CD4-positive, CD25-positive, alpha-beta regulatory T cell (primary cell): ENCODE data around the gene NOL9. TPM values are rescaled to one million over a fixed set of nuclear protein-coding genes. Genes with fewer than 3 reads are reported as not detected.

Experiments
- ATAC-seq, 2 donors: fragments of 150-1000 bp; cut with Tn5 transposase; one replicate each; pipeline ENCODE4 v1.10.0; 2021; ENCODE audit warnings: low read depth in 2 of 2, moderate number of reproducible peaks in 2 of 2, moderate library complexity in 1 of 2
- DNase-seq, 3 donors: peaks; one replicate each; pipeline versions ENCODE4 v3.0.0 to v3.0.0-alpha.2; 2012 to 2022; ENCODE audit warnings: mixed read lengths in 1 of 3
- H3K27ac ChIP-seq: one replicate; pipeline ENCODE4 v1.7.0; 2013; ENCODE audit warnings: mild to moderate bottlenecking, low read length; ENCODE audit not compliant: insufficient read depth, poor library complexity, severe bottlenecking
- H3K27me3 ChIP-seq: one replicate; pipeline ENCODE4 v1.7.0; 2013; ENCODE audit warnings: low read length; ENCODE audit not compliant: control insufficient read depth, insufficient read depth
- H3K36me3 ChIP-seq: one replicate; pipeline ENCODE4 v1.7.0; 2013; ENCODE audit warnings: mild to moderate bottlenecking, low read length, moderate library complexity; ENCODE audit not compliant: control insufficient read depth, insufficient read depth
- H3K4me1 ChIP-seq: 2 replicates; pipeline ENCODE4 v1.7.0; 2013; ENCODE audit warnings: mild to moderate bottlenecking, low read length; ENCODE audit not compliant: insufficient read depth, control insufficient read depth, poor library complexity, severe bottlenecking
- H3K4me3 ChIP-seq: one replicate; pipeline ENCODE4 v1.7.0; 2013; ENCODE audit warnings: low read depth, mild to moderate bottlenecking, low read length, moderate library complexity
- H3K9me3 ChIP-seq, 2 experiments: 1 replicate in 1 of 2; 2 replicates in 1 of 2; pipeline ENCODE4 v1.7.0; 2013; ENCODE audit warnings: low read length in 2 of 2, mild to moderate bottlenecking in 1 of 2, moderate library complexity in 1 of 2; ENCODE audit not compliant: control insufficient read depth in 2 of 2
- H3K27ac Mint-ChIP-seq, 3 donors: one replicate each; pipeline ENCODE4 v1.8.0; 2020 to 2022; ENCODE audit warnings: mild to moderate bottlenecking in 3 of 3, mixed read lengths in 3 of 3, moderate library complexity in 2 of 3
- H3K27me3 Mint-ChIP-seq: one replicate; pipeline ENCODE4 v1.8.0; 2022; ENCODE audit warnings: mild to moderate bottlenecking, mixed read lengths
- H3K36me3 Mint-ChIP-seq: one replicate; pipeline ENCODE4 v1.8.0; 2020; ENCODE audit warnings: mixed read lengths
- H3K4me1 Mint-ChIP-seq, 4 donors: one replicate each; pipeline ENCODE4 v1.8.0; 2020 to 2022; ENCODE audit warnings: mixed read lengths in 4 of 4, mild to moderate bottlenecking in 1 of 4
- H3K4me3 Mint-ChIP-seq, 4 donors: one replicate each; pipeline ENCODE4 v1.8.0; 2020 to 2022; ENCODE audit warnings: mild to moderate bottlenecking in 4 of 4, mixed read lengths in 4 of 4, moderate library complexity in 3 of 4
- H3K9me3 Mint-ChIP-seq, 7 donors: one replicate each; pipeline ENCODE4 v1.8.0; 2020 to 2022; ENCODE audit warnings: mixed read lengths in 7 of 7, mild to moderate bottlenecking in 3 of 7, moderate library complexity in 2 of 7
- polyA plus RNA-seq, 4 donors: library from polyadenylated mRNA; unstranded; fragments of 300-500 nt; fragmentation: Illumina TruSeq; gene quantifications; one replicate each; pipeline ENCODE4 v1.2.3, GENCODE V29; 2021
- total RNA-seq: library from RNA; stranded (reverse); gene quantifications from one replicate; pipeline ENCODE4 v1.2.3, GENCODE V29; 2022

The NOL9 gene
- total and polyA plus RNA-seq, 5 donors from 2014 or later: 11.0 to 74.7 (median 20.1) TPM

- no peak for ATAC-seq
- peak in 1 of 3 donors; percentile 21 for DNase-seq
Observed at GRCh38 chr1:6587261-6588005, 33.1 kb upstream of the NOL9 start.

DNA sequence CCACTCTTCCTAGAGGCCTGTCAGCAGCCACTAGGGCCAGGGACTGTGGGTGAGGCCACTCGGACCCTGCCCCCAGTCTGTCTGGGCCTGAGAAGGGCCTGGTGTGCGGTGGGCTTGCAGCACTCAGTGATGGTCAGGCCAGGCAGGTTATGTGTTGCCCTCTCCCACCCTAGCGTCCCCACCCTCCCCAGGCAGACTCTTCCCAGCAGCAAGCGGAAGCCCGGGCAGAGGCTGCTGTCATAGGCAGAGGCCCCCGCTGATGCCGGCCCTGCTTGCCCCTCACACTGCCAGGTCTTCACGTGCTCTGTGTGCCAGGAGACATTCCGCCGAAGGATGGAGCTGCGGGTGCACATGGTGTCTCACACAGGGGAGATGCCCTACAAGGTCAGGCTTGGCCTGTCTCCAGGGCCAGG, 32.1 kb upstream of the NOL9 start:
- H3K27ac ChIP-seq: no peak overlapping the region
- no peaks in the 10 kb centered on the region for H3K27me3 Mint-ChIP-seq
- peak overlapping the region in 1 of 4 donors; percentile 32 for H3K4me3 Mint-ChIP-seq
- H3K9me3 Mint-ChIP-seq: no peaks in the 10 kb centered on the region
- peaks cover 21% of the 10 kb centered on the region for H3K4me1 ChIP-seq
- H3K4me1 Mint-ChIP-seq: peaks cover 0 to 50% (median 23%) of the 10 kb centered on the region in 4 donors
- DNase-seq (no peak), ATAC-seq (no peak)
- H3K4me3 ChIP-seq: no peak overlapping the region
- H3K27ac Mint-ChIP-seq: peak overlapping the region in 1 of 3 donors; percentile 32
- peaks cover 30% of the 10 kb centered on the region for H3K36me3 ChIP-seq
- H3K36me3 Mint-ChIP-seq: no peaks in the 10 kb centered on the region
- H3K9me3 ChIP-seq: no peaks in the 10 kb centered on the region
- H3K27me3 ChIP-seq: no peaks in the 10 kb centered on the region

More at GRCh38 chr1:6587261-6588005, 33.1 kb upstream of the NOL9 start:
- Histone ChIP-seq H3K27ac (no peak overlapping the region), H3K4me1 (peaks cover 20% of the 10 kb centered on the region), H3K9me3 (no peaks in the 10 kb centered on the region), H3K36me3 (peaks cover 35% of the 10 kb centered on the region), H3K27me3 (no peaks in the 10 kb centered on the region), H3K4me3 (no peak overlapping the region)
- Mint-ChIP-seq H3K27ac (peak overlapping the region in 2 of 3 donors; percentile 43 to 67), H3K27me3 (no peaks in the 10 kb centered on the region), H3K9me3 (no peaks in the 10 kb centered on the region), H3K4me3 (no peak overlapping the region), H3K4me1 (peaks cover 0 to 45% (median 19%) of the 10 kb centered on the region in 4 donors), H3K36me3 (no peaks in the 10 kb centered on the region)

DNA sequence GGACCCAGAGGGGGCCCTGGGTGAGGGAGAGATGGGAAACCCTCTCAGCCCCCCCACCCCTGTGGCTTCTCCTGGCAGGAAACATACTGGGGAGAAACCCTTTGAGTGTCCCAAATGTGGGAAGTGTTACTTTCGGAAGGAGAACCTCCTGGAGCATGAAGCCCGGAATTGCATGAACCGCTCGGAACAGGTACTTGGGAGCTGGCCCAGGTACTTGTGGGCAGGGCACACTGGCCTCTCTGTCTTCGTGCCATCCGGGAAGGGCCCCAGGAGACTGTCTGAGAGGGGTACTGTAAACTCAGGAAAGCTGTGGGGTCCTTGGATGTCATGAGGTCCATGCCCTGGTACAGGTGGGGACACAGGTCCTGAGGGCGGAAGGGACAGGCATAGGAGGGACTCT, 31.5 kb upstream of the NOL9 start:
- Histone ChIP-seq H3K27ac (no peak overlapping the region), H3K27me3 (no peaks in the 10 kb centered on the region), H3K36me3 (peaks cover 25% of the 10 kb centered on the region), H3K4me3 (no peak overlapping the region), H3K9me3 (no peaks in the 10 kb centered on the region), H3K4me1 (peaks cover 22% of the 10 kb centered on the region)
- Mint-ChIP-seq H3K36me3 (no peaks in the 10 kb centered on the region), H3K9me3 (no peaks in the 10 kb centered on the region), H3K4me3 (no peak overlapping the region), H3K27ac (peak overlapping the region in 1 of 3 donors; percentile 26), H3K4me1 (peaks cover 0 to 52% (median 24%) of the 10 kb centered on the region in 4 donors), H3K27me3 (no peaks in the 10 kb centered on the region)
- ATAC-seq (no peak), DNase-seq (no peak)

GRCh38 chr1:6585081-6585722, 30.9 kb upstream of the NOL9 start:
- no peak for ATAC-seq
- H3K4me1 ChIP-seq: peaks cover 28% of the 10 kb centered on the region
- no peaks in the 10 kb centered on the region for H3K9me3 Mint-ChIP-seq

DNA sequence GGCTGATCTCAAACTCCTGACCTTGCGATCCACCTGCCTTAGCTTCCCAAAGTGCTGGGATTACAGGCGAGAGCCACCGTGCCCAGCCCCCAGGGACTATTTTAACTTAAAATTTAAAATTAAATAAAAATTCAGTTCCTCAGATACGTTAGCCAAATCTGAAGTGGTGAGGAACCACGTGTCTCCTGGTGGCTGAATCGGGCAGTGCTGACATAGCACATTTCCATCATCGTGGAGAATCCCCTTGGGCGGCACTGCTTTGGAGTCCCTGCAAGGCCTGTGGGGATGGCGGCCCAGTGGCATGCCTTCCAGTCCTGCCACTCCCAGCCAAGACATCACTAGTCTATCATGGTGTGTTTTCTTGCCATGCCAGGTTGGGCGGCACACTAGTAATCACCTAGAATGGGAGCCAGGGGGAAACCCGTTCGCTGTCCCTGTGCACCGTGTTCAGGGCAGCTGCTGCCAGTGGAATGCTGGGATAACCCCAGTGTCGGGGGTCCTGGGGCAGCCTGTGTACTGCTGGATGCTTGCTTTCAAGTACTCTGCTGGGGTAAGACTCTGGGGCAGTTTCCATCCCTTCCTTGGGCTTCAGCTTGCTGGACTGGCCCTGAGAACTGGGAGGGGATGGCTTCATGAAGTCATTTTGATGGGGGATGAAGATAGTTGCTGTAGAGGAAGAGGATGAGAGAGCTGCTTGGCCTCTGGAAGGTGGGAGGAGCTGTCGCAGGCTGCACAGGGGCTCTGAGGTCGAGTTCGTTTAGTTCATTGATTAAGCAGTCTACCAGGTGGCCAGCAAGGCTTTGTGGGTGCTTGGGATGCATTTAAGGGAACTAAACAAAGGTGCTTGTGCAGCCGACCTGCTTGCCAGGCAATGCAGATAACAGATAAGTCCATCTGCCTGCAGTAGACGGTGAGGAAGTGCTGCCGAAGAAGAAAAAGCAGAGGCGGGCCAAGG, 30.1 kb upstream of the NOL9 start:
- Histone ChIP-seq H3K9me3 (no peaks in the 10 kb centered on the region), H3K36me3 (peaks cover 11% of the 10 kb centered on the region), H3K27me3 (no peaks in the 10 kb centered on the region), H3K4me1 (peaks cover 32% of the 10 kb centered on the region), H3K4me3 (no peak overlapping the region), H3K27ac (no peak overlapping the region)
- H3K27me3 Mint-ChIP-seq: peaks cover 4% of the 10 kb centered on the region
- H3K4me1 Mint-ChIP-seq: peaks cover 0 to 60% (median 28%) of the 10 kb centered on the region in 4 donors
- peak overlapping the region in 3 of 4 donors; percentile 2 to 75 (median 36) for H3K4me3 Mint-ChIP-seq
- peak overlapping the region in 1 of 3 donors; percentile 47 for H3K27ac Mint-ChIP-seq
- DNase-seq (no peak), ATAC-seq (no peak)
- no peaks in the 10 kb centered on the region for H3K36me3 Mint-ChIP-seq
- no peaks in the 10 kb centered on the region for H3K9me3 Mint-ChIP-seq

More at GRCh38 chr1:6585081-6585722, 30.9 kb upstream of the NOL9 start:
- Histone ChIP-seq H3K27ac (no peak overlapping the region), H3K36me3 (peaks cover 18% of the 10 kb centered on the region), H3K9me3 (no peaks in the 10 kb centered on the region), H3K27me3 (no peaks in the 10 kb centered on the region), H3K4me3 (no peak overlapping the region)
- no peak for DNase-seq
- H3K27me3 Mint-ChIP-seq: no peaks in the 10 kb centered on the region
- no peaks in the 10 kb centered on the region for H3K36me3 Mint-ChIP-seq
- peaks cover 0 to 53% (median 25%) of the 10 kb centered on the region in 4 donors for H3K4me1 Mint-ChIP-seq
- H3K27ac Mint-ChIP-seq: peak overlapping the region in 1 of 3 donors; percentile 47
- peak overlapping the region in 1 of 4 donors; percentile 75 for H3K4me3 Mint-ChIP-seq

DNA sequence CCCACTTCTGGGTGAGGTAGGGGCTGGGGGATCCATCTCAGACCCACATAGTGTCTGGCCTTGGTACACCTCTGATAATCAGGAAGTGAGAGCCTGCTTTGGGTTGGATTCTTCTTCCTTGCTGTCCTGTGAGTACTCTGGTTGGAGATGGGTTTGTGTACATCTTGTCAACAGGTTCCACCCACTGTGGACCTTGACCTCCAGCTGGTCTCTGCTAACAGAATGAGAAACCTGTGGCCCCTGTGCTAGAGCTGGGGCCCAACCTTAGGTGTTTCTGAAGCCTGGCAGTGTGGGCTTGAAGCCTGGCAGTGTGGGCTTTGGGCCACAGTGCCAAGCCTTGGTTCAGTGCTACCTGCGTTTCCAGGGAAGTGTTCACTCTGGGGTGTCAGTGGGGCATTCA, 28.1 kb upstream of the NOL9 start:
- Mint-ChIP-seq H3K27ac (peak overlapping the region in 2 of 3 donors; percentile 72 to 91), H3K36me3 (no peaks in the 10 kb centered on the region), H3K9me3 (no peaks in the 10 kb centered on the region), H3K27me3 (peaks cover 4% of the 10 kb centered on the region), H3K4me3 (peak overlapping the region; percentile 85 to 99 (median 96)), H3K4me1 (peaks cover 0 to 61% (median 28%) of the 10 kb centered on the region in 4 donors)
- Histone ChIP-seq H3K9me3 (no peaks in the 10 kb centered on the region), H3K36me3 (no peaks in the 10 kb centered on the region), H3K27ac (peak overlapping the region; percentile 19), H3K27me3 (no peaks in the 10 kb centered on the region), H3K4me1 (peaks cover 35% of the 10 kb centered on the region), H3K4me3 (no peak overlapping the region)
- ATAC-seq: no peak
- DNase-seq: no peak

DNA sequence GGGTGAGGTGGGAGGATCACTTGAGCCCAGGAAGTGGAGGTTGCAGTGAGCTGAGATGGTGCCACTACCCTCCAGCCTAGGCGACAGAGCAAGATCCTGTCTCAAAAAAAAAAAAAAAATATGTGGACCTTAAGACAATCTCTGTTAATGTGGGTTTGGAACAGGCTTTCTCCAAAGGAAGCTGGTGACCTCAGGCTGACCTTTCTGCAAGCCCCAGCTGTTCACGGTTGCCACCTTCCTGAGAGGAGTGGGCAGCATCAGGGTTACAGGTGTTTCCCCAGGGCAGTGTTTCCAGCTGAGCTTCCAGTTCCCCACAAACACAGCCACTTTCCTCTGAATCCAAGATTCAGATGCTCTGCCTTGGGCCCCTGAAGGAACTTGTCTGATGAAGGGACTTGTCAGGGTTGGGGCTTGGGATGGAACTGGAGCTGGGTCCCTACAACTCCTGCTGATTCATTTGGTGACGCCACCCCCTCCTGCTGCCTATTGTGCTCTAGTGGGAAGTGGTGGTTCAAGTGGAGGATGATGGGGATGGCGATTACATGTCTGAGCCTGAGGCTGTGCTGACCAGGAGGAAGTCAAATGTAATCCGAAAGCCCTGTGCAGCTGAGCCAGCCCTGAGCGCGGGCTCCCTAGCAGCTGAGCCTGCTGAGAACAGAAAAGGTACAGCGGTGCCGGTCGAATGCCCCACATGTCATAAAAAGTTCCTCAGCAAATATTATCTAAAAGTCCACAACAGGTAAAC, 27.4 kb upstream of the NOL9 start:
- H3K27ac Mint-ChIP-seq: peak overlapping the region in 2 of 3 donors; percentile 59 to 94
- no peaks in the 10 kb centered on the region for H3K9me3 Mint-ChIP-seq
- peaks cover 0 to 55% (median 28%) of the 10 kb centered on the region in 4 donors for H3K4me1 Mint-ChIP-seq
- Histone ChIP-seq H3K9me3 (no peaks in the 10 kb centered on the region), H3K36me3 (no peaks in the 10 kb centered on the region), H3K27me3 (no peaks in the 10 kb centered on the region), H3K4me1 (peaks cover 35% of the 10 kb centered on the region), H3K4me3 (peak overlapping the region; percentile 7), H3K27ac (peak overlapping the region; percentile 26)
- DNase-seq (no peak), ATAC-seq (no peak)
- H3K27me3 Mint-ChIP-seq: peaks cover 4% of the 10 kb centered on the region
- no peaks in the 10 kb centered on the region for H3K36me3 Mint-ChIP-seq
- peak overlapping the region; percentile 89 to 99 (median 96) for H3K4me3 Mint-ChIP-seq
